ENCODE measurements around the gene C3orf85. TPM values are rescaled to one million over a fixed set of nuclear protein-coding genes. Genes with fewer than 3 reads are reported as not detected.

C3orf85 gene
- not detected in 2 replicates for total RNA-seq

GRCh38 chr3:109136523-109136922 is at the start of gene C3orf85:
C3orf85 (plus strand) TSS chr3:109136719; CDS start chr3:109136848, 129 bp downstream.

GRCh38 chr3:109117939-109118338 is 18.6 kb upstream of the C3orf85 start, which contains the start of gene MORC1:
MORC1 (minus strand) TSS chr3:109118134; CDS start chr3:109118059, 75 bp downstream.

Other genes starting within 250 kb of the C3orf85 start
- not detected in 2 replicates for gene GUCA1C, start 182.8 kb upstream of the C3orf85 start, total RNA-seq
- gene MORC1, start 18.6 kb upstream of the C3orf85 start, total RNA-seq = not detected in 2 replicates
- gene DPPA2, start 179.8 kb downstream of the C3orf85 start, total RNA-seq = not detected in 2 replicates
- gene DPPA4, start 200.8 kb downstream of the C3orf85 start, total RNA-seq = not detected in 2 replicates

All from bladder microvascular endothelial cell (primary cell).